GM12892 (cell line): ENCODE results near the gene APBA2.
"Not testable (repeated sequence)": the region's sequence is repeated elsewhere in the genome, so short reads cannot be mapped to it uniquely, and the experiment has no call there.

Source experiments
- DNase-seq: peaks from one replicate; pipeline ENCODE4 v3.0.0; 2011; ENCODE audit not compliant: insufficient read length
- FAIRE-seq: peaks from 2 replicates; lab custom pipeline; 2011; peaks lifted over from hg19 to GRCh38; lab: Jason Lieb, UNC
- POLR2A ChIP-seq: IDR thresholded peaks from 2 replicates; pipeline ENCODE4 v1.6.1; 2011; ENCODE audit warnings: low read depth, low read length, control low read depth
- POLR2AphosphoS5 ChIP-seq: IDR thresholded peaks from 2 replicates; pipeline ENCODE4 v1.6.1; 2011; ENCODE audit warnings: low read depth, low read length, control low read depth
- TAF1 ChIP-seq: IDR thresholded peaks from 2 replicates; pipeline ENCODE4 v1.6.1; 2011; ENCODE audit warnings: low read depth, mild to moderate bottlenecking, control low read depth, low read length, borderline replicate concordance

APBA2 gene

GRCh38 chr15:29099131-29099880 is 213.5 kb downstream of the APBA2 start:
- DNase-seq = no peak
- FAIRE-seq = no peak
- no peak for TF ChIP-seq POLR2AphosphoS5
- no peak for TF ChIP-seq POLR2A
- TF ChIP-seq TAF1 = no peak

DNA sequence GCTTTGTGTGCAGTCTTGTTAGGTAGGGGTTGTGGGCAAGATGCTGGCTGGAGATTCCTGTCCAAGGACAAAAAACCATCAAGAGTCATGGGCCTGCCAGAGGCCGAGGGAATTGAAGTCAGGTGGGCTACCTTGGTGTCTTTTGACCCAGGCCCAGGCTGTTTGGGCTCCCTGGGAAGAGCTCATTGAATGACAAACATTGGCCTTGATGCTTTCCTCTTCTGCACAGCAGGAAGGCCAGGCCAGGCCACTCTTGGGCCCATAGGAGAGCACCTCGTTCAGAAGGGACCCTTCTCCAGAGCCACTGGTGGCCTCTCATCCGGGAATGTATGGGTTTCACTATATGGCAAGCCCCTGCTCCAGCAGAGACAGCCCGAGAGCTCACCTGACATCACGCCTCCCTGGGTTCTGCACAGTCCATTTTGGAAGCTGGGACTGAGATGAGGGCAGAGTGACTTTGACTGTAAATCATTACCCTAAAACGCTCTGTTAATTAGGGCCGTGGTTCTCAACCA is 214.8 kb downstream of the APBA2 start:
- FAIRE-seq = no peak
- no peak for TF ChIP-seq POLR2AphosphoS5

GRCh38 chr15:29101491-29101890 is 215.7 kb downstream of the APBA2 start:
- DNase-seq = no peak
- TF ChIP-seq TAF1 = no peak
- TF ChIP-seq POLR2A = no peak
- TF ChIP-seq POLR2AphosphoS5 = no peak
- FAIRE-seq = no peak

More for the DNA sequence above, 214.8 kb downstream of the APBA2 start:
- no peak for DNase-seq

- not testable (repeated sequence) for FAIRE-seq
- DNase-seq = peak; percentile 57
Measured at GRCh38 chr15:29102173-29102794, 216.5 kb downstream of the APBA2 start.

DNA sequence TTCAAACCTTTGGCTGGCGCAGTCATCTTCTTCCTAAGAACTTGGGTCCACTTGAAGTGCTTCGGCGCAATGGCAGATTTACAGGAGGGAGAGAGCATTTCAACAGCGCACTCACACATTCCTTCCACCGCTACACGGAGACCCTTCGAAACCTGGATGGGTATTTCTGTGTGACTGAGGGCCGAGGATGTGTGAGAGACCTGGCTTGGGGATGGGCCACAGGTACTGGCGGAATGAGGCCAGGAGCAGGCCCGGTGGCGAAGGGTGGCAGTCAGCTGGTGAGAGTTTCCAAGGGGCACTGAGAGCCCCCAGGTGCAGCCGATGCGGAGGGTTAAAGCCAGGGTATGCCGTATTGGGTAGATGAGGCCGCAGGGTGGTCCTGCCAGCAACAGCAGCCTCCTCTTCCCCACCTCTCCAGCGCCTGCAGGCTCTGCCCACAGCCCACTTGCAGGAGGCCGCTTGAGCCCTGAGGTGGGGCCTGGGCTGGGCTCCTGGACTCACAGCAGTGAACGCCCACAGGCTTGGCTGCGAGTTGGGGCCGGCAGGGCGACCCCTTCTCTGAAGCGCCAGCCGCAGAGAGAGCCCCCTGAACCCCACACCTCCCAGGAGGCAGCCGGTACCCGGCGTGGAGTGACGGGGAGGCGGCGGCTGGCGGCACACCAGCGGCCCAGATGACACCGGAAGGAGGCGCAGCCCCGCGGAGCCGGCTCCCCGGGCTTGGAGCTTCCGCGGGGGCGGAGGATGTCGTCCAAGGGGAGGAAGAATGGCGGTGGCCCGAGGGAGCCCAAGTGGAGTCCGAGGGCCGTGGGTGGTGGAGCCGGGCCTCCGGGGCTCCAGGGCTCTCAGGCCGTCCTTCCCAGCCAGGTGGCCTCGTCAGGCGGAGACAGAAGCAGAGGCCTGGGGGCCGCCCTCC is 217.4 kb downstream of the APBA2 start:
- FAIRE-seq = no peak

GRCh38 chr15:29103824-29104565 is 218.2 kb downstream of the APBA2 start:
- FAIRE-seq (no peak), DNase-seq (peak; percentile 68)
- TF ChIP-seq POLR2A = no peak
- no peak for TF ChIP-seq TAF1
- TF ChIP-seq POLR2AphosphoS5 = no peak

More for the DNA sequence above, 217.4 kb downstream of the APBA2 start:
- no peak for DNase-seq
- TF ChIP-seq POLR2A (no peak), POLR2AphosphoS5 (no peak), TAF1 (no peak)

GRCh38 chr15:29104566-29104880 is 218.7 kb downstream of the APBA2 start:
- DNase-seq = no peak
- FAIRE-seq = no peak
- TF ChIP-seq POLR2A = no peak
- no peak for TF ChIP-seq POLR2AphosphoS5
- no peak for TF ChIP-seq TAF1

DNA sequence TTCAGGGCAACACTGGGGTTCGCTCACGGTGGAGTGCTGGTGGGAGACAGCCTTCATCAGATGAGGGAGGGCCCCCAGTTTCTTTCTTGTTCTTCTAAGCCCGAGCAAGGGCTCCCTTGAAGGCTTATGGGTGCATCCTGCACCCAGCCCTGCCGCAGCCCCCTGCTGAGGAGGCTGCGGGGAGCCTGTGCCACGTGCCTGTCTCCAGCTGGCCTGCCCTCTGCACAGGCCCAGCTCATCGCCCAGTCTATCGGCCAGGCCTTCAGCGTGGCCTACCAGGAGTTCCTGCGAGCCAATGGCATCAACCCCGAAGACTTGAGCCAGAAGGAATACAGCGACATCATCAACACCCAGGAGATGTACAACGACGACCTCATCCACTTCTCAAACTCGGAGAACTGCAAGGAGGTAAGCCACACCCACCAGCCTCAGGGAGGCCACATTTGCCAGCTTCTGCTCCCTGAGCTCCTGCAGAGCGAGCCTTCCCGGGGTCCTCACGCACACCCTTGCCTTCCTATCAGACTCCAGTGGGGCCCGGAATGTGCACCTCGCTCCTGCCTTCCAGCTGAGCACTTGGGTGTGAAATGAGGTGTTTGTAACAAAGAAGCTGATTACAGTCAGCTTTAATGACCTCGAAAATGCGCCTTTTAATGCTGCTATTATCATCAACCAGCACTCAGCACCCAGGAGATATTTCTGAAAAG is 219.5 kb downstream of the APBA2 start:
- TF ChIP-seq POLR2A (no peak), TAF1 (no peak), POLR2AphosphoS5 (no peak)
- DNase-seq (no peak), FAIRE-seq (no peak)

DNA sequence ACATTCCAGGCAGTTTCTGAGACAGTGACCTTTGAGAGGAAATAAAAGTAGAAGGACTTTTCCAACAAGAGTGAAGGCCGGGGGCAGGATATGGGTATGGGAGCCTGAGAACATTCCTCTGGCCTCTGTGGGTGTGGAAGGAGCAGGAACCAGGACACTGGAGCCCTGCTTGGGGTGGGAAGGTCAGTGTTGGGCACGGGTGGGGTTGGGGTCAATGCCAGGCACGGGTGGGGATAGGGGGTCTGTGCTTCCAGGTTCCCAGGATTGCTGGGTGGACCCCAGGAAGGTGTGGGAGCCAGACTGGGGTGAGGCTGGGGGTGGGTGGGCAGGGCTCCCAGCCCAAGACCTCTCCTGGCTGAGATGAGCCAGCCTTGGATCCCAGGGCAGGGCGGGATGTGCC is 220.3 kb downstream of the APBA2 start:
- DNase-seq (no peak), FAIRE-seq (no peak)
- TF ChIP-seq TAF1 (no peak), POLR2A (no peak)

- FAIRE-seq = no peak
- TF ChIP-seq TAF1 = no peak
- DNase-seq = no peak
Measured at GRCh38 chr15:29106551-29107290, 220.9 kb downstream of the APBA2 start.
